SU-DHL-6 (cell line): ENCODE measurements around the gene NT5DC3.

Experiments
- H2AFZ ChIP-seq: fragments of 200-600 bp; sonication (generic); 2 replicates; pipeline ENCODE4 v1.6.1; 2014; ENCODE audit warnings: low read depth, mild to moderate bottlenecking, moderate library complexity, mixed read lengths, antibody characterized with exemption, low read length; ENCODE audit not compliant: severe bottlenecking
- H3F3A ChIP-seq: fragments of 200-600 bp; shearing (Covaris generic); 2 replicates; pipeline ENCODE4 v1.6.0; 2016; ENCODE audit warnings: antibody characterized with exemption, mild to moderate bottlenecking; ENCODE audit not compliant: insufficient read depth
- H3K27ac ChIP-seq: fragments of 200-600 bp; sonication (generic); 2 replicates; pipeline ENCODE4 v1.5.1; 2016; ENCODE audit warnings: low read depth, mild to moderate bottlenecking, low read length, moderate library complexity, mixed read lengths
- H3K27me3 ChIP-seq: fragments of 200-600 bp; sonication (generic), shearing (Covaris generic); 2 replicates; pipeline ENCODE4 v1.6.0; 2014; ENCODE audit warnings: mild to moderate bottlenecking, low read length
- H3K36me3 ChIP-seq: fragments of 200-600 bp; sonication (generic); 2 replicates; pipeline ENCODE4 v1.6.1; 2014; ENCODE audit warnings: mild to moderate bottlenecking, low read length, mixed read lengths
- H3K4me2 ChIP-seq: fragments of 300-600, 200-600 bp; shearing (Covaris generic), sonication (generic); 2 replicates; pipeline ENCODE4 v1.6.0; 2014; ENCODE audit warnings: low read length, low read depth, mild to moderate bottlenecking; ENCODE audit not compliant: poor library complexity, severe bottlenecking
- H3K4me3 ChIP-seq: fragments of 200-600 bp; sonication (generic); 2 replicates; pipeline ENCODE4 v1.5.1; 2014; ENCODE audit warnings: antibody characterized with exemption, low read length, mild to moderate bottlenecking, mixed read lengths; ENCODE audit not compliant: insufficient read depth, poor library complexity, severe bottlenecking
- H3K79me2 ChIP-seq: fragments of 200-600 bp; sonication (generic); 2 replicates; pipeline ENCODE4 v1.6.1; 2014; ENCODE audit warnings: mild to moderate bottlenecking, low read length, moderate library complexity; ENCODE audit not compliant: insufficient read depth
- H3K9ac ChIP-seq: fragments of 200-600 bp; sonication (generic); 2 replicates; pipeline ENCODE4 v1.7.0; 2014; ENCODE audit warnings: mild to moderate bottlenecking, low read length
- H3K9me2 ChIP-seq: fragments of 200-600 bp; sonication (generic); replicated peaks from 2 replicates; pipeline ENCODE4 v1.6.1; 2014; ENCODE audit warnings: low read length; ENCODE audit not compliant: insufficient read depth
- H3K9me3 ChIP-seq: fragments of 200-600 bp; sonication (generic); 2 replicates; pipeline ENCODE4 v1.6.1; 2014; ENCODE audit warnings: low read length, mixed read lengths; ENCODE audit not compliant: insufficient read depth
- H4K20me1 ChIP-seq: fragments of 200-600 bp; sonication (generic); 2 replicates; pipeline ENCODE4 v1.6.1; 2014; ENCODE audit warnings: low read depth, mild to moderate bottlenecking, antibody characterized with exemption, low read length, moderate library complexity, mixed read lengths
- CTCF ChIP-seq: fragments of 200-600 bp; sonication (generic); IDR thresholded peaks from one replicate; pipeline ENCODE4 v1.5.1; 2017; ENCODE audit warnings: antibody characterized with exemption, mild to moderate bottlenecking, low read length, moderate library complexity; ENCODE audit not compliant: insufficient read depth, poor library complexity, severe bottlenecking
- EZH2phosphoT487 ChIP-seq: fragments of 200-600 bp; sonication (generic), shearing (Covaris generic); conservative IDR thresholded peaks from 2 replicates; pipeline ENCODE4 v1.6.1; 2018; ENCODE audit warnings: mild to moderate bottlenecking, antibody characterized with exemption, low read length, moderate library complexity, mixed read lengths

The NT5DC3 gene

DNA sequence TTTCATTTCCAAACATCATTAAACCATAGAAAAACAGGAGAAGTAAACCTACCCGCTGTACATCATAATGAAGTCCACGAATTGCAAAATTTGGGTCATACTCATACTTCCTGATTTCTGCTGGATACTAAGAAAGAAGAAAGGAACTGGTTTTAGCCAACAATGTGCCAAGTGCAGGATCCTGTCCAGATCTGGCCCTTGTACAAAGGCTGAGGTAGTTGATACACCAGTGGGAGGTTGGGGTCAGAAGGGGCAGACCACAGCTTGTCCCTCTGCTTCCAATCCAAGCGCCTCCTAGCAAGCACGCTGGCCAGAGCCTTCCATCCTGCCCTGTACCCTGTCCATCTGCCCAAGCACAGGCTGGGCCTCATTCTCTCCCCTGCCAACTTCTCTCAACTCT lies 34.2 kb downstream of the NT5DC3 start:
- Histone ChIP-seq H2AFZ (no peak overlapping the region), H4K20me1 (no peaks in the 10 kb centered on the region), H3K36me3 (no peaks in the 10 kb centered on the region), H3K27me3 (no peaks in the 10 kb centered on the region), H3K4me2 (no peak overlapping the region), H3F3A (no peaks in the 10 kb centered on the region), H3K9ac (no peak overlapping the region), H3K9me2 (no peaks in the 10 kb centered on the region), H3K4me3 (no peak overlapping the region), H3K79me2 (no peaks in the 10 kb centered on the region), H3K9me3 (no peaks in the 10 kb centered on the region), H3K27ac (no peak overlapping the region)
- no peak for TF ChIP-seq CTCF
- TF ChIP-seq EZH2phosphoT487: no peak

DNA sequence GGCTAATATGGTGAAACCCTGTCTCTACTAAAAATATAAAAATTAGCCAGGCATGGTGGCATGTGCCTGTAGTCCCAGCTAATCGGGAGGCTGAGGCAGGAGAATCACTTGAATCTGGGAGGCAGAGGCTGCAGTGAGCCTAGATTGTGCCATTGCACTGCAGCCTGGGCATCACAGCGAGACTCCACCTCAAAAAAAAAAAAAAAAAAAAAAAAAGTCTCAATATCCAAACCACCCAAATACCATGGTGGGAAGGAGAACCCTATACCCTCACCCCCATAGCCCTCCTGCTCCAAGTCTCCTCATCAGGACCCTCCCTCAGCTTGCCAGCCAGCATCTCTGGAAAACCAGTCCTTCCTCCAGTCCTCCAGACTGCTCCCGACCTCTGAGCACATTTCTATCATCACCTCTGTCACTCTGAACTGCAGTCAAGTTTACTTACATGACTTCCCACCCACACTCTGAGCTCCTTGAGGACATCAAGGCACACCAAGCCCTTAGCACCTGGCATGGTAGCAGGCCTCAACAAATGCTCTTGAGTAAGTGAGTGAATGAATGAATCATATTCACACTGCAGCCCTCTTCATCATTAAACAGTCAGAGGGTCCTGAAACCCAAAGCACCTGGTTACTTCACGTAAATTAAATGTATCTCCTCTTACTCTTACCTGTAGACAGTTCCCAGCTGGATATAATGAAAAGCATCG lies 35.2 kb downstream of the NT5DC3 start:
- Histone ChIP-seq H4K20me1 (no peaks in the 10 kb centered on the region), H3K4me2 (no peak overlapping the region), H3K9ac (no peak overlapping the region), H3K9me3 (no peaks in the 10 kb centered on the region), H3K9me2 (no peaks in the 10 kb centered on the region), H3K4me3 (no peak overlapping the region), H3K27me3 (no peaks in the 10 kb centered on the region), H3K79me2 (no peaks in the 10 kb centered on the region), H3K27ac (no peak overlapping the region), H3F3A (no peaks in the 10 kb centered on the region), H2AFZ (no peak overlapping the region), H3K36me3 (no peaks in the 10 kb centered on the region)
- TF ChIP-seq EZH2phosphoT487: no peak
- TF ChIP-seq CTCF: no peak

- H4K20me1 ChIP-seq: no peaks in the 10 kb centered on the region
- no peaks in the 10 kb centered on the region for H3K79me2 ChIP-seq
- no peak overlapping the region for H3K27ac ChIP-seq
- H3K36me3 ChIP-seq: no peaks in the 10 kb centered on the region
- no peak overlapping the region for H3K4me2 ChIP-seq
- no peaks in the 10 kb centered on the region for H3F3A ChIP-seq
- no peaks in the 10 kb centered on the region for H3K9me2 ChIP-seq
- H2AFZ ChIP-seq: no peak overlapping the region
- no peak overlapping the region for H3K9ac ChIP-seq
- no peak for TF ChIP-seq EZH2phosphoT487
- TF ChIP-seq CTCF: no peak
- no peak overlapping the region for H3K4me3 ChIP-seq
- no peaks in the 10 kb centered on the region for H3K27me3 ChIP-seq
- no peaks in the 10 kb centered on the region for H3K9me3 ChIP-seq
These were observed 37.2 kb downstream of the NT5DC3 start for GRCh38 chr12:103803847-103804246.
